ENCODE measurements around the gene NBPF26.
"Not testable (repeated sequence)": the region's sequence is repeated elsewhere in the genome, so short reads cannot be mapped to it uniquely, and the experiment has no call there.

Gene NBPF26

DNA sequence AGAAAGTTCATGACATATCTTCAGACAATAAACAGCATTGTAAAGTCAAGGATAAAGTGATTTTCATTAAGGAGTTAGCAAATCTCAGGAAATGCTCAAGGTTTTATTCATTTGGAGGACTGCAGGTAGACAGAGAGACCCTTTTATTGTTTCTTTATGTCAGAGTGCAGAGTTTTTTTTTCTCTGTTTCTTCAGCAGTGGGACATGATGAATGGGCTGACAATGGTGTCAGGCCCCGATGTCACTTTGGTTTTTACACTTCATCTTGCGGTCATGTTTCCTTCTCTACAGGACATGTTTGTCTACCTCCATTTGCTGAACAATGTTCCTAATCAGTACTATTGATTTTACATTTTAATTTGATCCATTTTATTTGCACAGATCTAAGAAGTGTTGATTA, 134.4 kb downstream of the NBPF26 start:
- not testable (repeated sequence) for H3K4me1 ChIP-seq; H3K4me3 ChIP-seq (ENCODE audit: low read depth, low read length); H3K27me3 ChIP-seq (ENCODE audit: control insufficient read depth, insufficient read depth, low read length); H3K9ac ChIP-seq; H2AFZ ChIP-seq; H3K79me2 ChIP-seq; H3K9me3 ChIP-seq (ENCODE audit: control insufficient read depth, low read length); H3K36me3 ChIP-seq (ENCODE audit: control insufficient read depth, insufficient read depth, low read length); H3K27ac ChIP-seq; H3K4me2 ChIP-seq (ENCODE audit: low read length)

DNA sequence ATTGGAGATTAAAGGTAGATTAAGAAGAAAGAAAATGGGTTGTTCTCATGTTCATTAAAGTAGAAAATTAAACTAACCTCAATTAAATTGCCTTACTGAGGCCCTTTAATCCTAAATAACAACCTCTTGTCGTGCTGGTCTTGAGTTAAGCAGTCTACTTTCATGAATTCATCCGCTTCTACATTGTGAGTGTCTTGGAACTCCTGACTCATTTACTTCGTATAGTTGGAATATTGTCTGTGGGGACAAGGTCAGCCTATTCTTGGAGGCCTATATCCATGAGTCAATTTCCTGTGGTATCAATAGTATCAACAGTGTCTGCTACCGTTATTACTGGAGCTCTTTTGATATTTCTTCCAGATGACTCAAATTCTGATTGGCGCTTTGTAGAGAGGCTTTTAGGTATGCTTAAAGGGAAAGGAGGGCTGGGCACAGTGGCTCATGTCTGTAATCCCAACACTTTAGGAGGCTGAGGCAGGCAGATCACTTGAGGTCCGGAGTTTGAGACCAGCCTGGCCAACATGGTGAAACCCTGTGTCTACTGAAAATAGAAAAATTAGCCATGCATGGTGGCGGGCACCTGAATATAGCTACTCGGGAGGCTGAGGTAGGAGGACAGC, 136.0 kb downstream of the NBPF26 start:
- H2AFZ ChIP-seq; H3K4me3 ChIP-seq (ENCODE audit: low read depth, low read length); H3K79me2 ChIP-seq; H3K27me3 ChIP-seq (ENCODE audit: control insufficient read depth, insufficient read depth, low read length); H3K9ac ChIP-seq; H3K4me1 ChIP-seq; H3K4me2 ChIP-seq (ENCODE audit: low read length); H3K9me3 ChIP-seq (ENCODE audit: control insufficient read depth, low read length); H3K36me3 ChIP-seq (ENCODE audit: control insufficient read depth, insufficient read depth, low read length); H3K27ac ChIP-seq: not testable (repeated sequence)

DNA sequence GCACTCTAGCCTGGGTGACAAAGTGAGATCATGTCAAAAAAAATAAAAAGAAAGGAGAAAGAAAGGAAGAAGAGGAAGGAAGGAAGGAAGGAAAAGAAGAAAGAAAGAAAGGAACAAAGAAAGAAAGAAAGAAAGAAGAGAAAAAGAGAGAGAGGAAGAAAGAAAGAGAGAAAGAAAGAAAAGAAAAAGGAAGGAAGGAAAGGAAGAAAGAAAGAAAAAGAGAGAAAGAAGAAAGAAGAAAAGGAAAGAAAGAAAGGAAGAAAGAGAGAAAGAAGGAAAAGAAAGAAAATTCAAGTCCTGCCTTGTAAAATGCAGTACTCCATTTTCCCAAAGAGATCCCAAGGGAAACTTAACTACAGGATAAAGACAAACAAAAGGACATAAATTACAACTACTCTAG, 154.5 kb downstream of the NBPF26 start:
- not testable (repeated sequence) for H3K36me3 ChIP-seq (ENCODE audit: control insufficient read depth, insufficient read depth, low read length); H3K4me2 ChIP-seq (ENCODE audit: low read length); H3K9me3 ChIP-seq (ENCODE audit: control insufficient read depth, low read length); H3K27me3 ChIP-seq (ENCODE audit: control insufficient read depth, insufficient read depth, low read length); H3K4me1 ChIP-seq; H3K79me2 ChIP-seq; H2AFZ ChIP-seq; H3K9ac ChIP-seq; H3K27ac ChIP-seq; H3K4me3 ChIP-seq (ENCODE audit: low read depth, low read length)

- not testable (repeated sequence) for H3K79me2 ChIP-seq; H3K9me3 ChIP-seq (ENCODE audit: control insufficient read depth, low read length); H3K4me1 ChIP-seq; H3K27me3 ChIP-seq (ENCODE audit: control insufficient read depth, insufficient read depth, low read length); H3K27ac ChIP-seq; H3K4me2 ChIP-seq (ENCODE audit: low read length); H3K4me3 ChIP-seq (ENCODE audit: low read depth, low read length); H3K9ac ChIP-seq; H3K36me3 ChIP-seq (ENCODE audit: control insufficient read depth, insufficient read depth, low read length); H2AFZ ChIP-seq
These were observed 156.3 kb downstream of the NBPF26 start for GRCh38 chr1:120880056-120880455.

DNA sequence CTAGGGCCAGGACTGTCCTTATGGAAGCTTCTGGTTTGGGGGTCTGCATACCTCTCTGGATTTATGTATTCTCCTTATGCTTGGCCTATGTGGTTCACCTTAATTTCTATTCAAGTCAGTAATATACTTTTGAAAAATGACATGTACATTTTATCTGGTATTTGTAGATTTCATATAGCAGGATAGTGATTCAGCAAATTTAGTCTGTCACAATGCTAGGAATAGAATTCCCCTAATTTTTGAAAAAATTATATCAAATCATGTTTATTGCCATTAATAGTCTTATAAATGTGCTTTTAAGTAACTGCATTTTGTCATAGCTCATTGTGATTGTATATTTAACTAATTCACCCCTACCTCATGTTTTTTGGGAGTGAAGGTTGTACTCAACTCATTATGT, 158.2 kb downstream of the NBPF26 start:
- not testable (repeated sequence) for H2AFZ ChIP-seq; H3K27ac ChIP-seq; H3K4me2 ChIP-seq (ENCODE audit: low read length); H3K9me3 ChIP-seq (ENCODE audit: control insufficient read depth, low read length); H3K79me2 ChIP-seq; H3K9ac ChIP-seq; H3K27me3 ChIP-seq (ENCODE audit: control insufficient read depth, insufficient read depth, low read length); H3K4me3 ChIP-seq (ENCODE audit: low read depth, low read length); H3K36me3 ChIP-seq (ENCODE audit: control insufficient read depth, insufficient read depth, low read length); H3K4me1 ChIP-seq
